Stomach (tissue), 9 donors: ENCODE data around the gene TYK2. TPM values are rescaled to one million over a fixed set of nuclear protein-coding genes. Genes with fewer than 3 reads are reported as not detected.

Experiments
- DNase-seq, 2 donors: peaks; one replicate each; pipeline versions ENCODE4 v3.0.0 to v3.0.0-alpha.2; 2013 to 2019
- H3K27ac ChIP-seq, 5 donors: fragments of 200-600 bp in 4 of 5; sonication (generic) in 4 of 5; one replicate each; pipeline ENCODE4 v1.5.1; 2013 to 2019; ENCODE audit warnings: mild to moderate bottlenecking in 1 of 5, moderate library complexity in 1 of 5
- H3K27me3 ChIP-seq, 3 donors: fragments of 200-600 bp; sonication (generic); one replicate each; pipeline ENCODE4 v1.5.1; 2017 to 2019; ENCODE audit warnings: mixed run types in 1 of 3
- H3K36me3 ChIP-seq, 4 donors: fragments of 200-600 bp; sonication (generic); 1 replicate in 3 of 4; 2 replicates in 1 of 4; pipeline ENCODE4 v1.5.1; 2016 to 2019
- H3K4me1 ChIP-seq, 4 donors: fragments of 200-600 bp; sonication (generic); one replicate each; pipeline ENCODE4 v1.5.1; 2016 to 2019
- H3K4me3 ChIP-seq, 4 donors: fragments of 200-600 bp; sonication (generic) in 3 of 4; one replicate each; pipeline ENCODE4 v1.5.1; 2016 to 2019; ENCODE audit warnings: mild to moderate bottlenecking in 1 of 4
- H3K9me3 ChIP-seq, 4 donors: fragments of 200-600 bp; sonication (generic); one replicate each; pipeline ENCODE4 v1.5.1; 2016 to 2019
- EP300 ChIP-seq: sonication (generic); formaldehyde crosslinking; IDR thresholded peaks from one replicate; pipeline ENCODE4 v1.6.1; 2017; ENCODE audit warnings: antibody characterized with exemption
- POLR2A ChIP-seq, 4 donors: fragments of 450-650 bp; IDR thresholded peaks; one replicate each; pipeline ENCODE4 v1.6.1; 2016; ENCODE audit warnings: antibody characterized with exemption in 4 of 4, control low read depth in 2 of 4, mild to moderate bottlenecking in 1 of 4, moderate library complexity in 1 of 4
- POLR2AphosphoS5 ChIP-seq, 3 donors: sonication (generic); formaldehyde crosslinking; IDR thresholded peaks; one replicate each; pipeline ENCODE4 v1.6.1; 2016; ENCODE audit warnings: antibody characterized with exemption in 3 of 3
- WGBS, 5 donors: extraction: QIAGEN DNeasy Blood & Tissue Kit in 3 of 5; methylation state at CpG; one replicate each; pipeline versions ENCODE4 v1.1.5 to v1.1.7; 2013 to 2018; 5-methylcytosine and 5-hydroxymethylcytosine counted together
- intact Hi-C: fragments of 100-400 bp; cut with DNase I; formaldehyde crosslinking; loops from one replicate; pipeline ENCODE4 v1.15.1; 2023; ENCODE audit warnings: low total_unique reads
- polyA plus RNA-seq, 3 donors: library from polyadenylated mRNA; stranded (reverse); fragments of 200-250 nt; gene quantifications; one replicate each; pipeline ENCODE4 v1.2.3, GENCODE V29; 2013
- total RNA-seq, 5 donors: library from RNA; depleted of rRNA; stranded (reverse); fragments of >200 nt; gene quantifications; one replicate each; pipeline versions ENCODE4 v1.1.0 to v1.2.3, GENCODE V29; 2014 to 2016
- TF ChIP-seq, protein P1 (sequence below), 7 experiments: fragments of 450-650 bp in 4 of 7; fragments of 200-600 bp in 3 of 7; sonication (generic) in 3 of 7; IDR thresholded peaks; one replicate each; pipeline ENCODE4 v1.5.1; 2016 to 2019; ENCODE audit warnings: antibody characterized with exemption in 7 of 7, control low read depth in 2 of 7, mild to moderate bottlenecking in 1 of 7
- donor health status: healthy with polysubstance abuse.
- donor health status: Bipolar disorder and iron deficiency.
- donor health status: healthy.

Gene TYK2
- total and polyA plus RNA-seq, 8 donors: 45.2 to 365 (median 138) TPM

DNA sequence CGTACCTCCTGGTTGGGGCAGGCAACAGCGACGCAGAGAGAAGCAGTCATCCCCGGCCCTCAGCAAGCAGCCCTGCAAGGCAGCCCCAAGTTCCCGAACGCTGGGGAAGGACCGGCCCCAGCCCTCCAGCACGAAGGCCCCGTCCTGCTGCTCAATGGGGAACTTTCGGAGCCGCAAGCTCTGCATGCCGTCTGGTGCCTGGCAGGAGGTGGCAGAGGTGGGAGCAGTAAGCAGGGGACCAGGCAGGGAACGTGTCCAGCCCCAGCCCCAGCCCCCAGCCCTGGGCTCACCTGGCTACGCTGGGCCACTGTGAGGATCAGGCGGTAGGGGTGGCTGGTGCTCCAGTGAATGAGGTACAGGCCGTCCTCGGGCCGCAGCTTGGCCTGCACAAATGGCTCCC is 18.1 kb downstream of the TYK2 start:
- intact Hi-C loops: no loop called here

DNA sequence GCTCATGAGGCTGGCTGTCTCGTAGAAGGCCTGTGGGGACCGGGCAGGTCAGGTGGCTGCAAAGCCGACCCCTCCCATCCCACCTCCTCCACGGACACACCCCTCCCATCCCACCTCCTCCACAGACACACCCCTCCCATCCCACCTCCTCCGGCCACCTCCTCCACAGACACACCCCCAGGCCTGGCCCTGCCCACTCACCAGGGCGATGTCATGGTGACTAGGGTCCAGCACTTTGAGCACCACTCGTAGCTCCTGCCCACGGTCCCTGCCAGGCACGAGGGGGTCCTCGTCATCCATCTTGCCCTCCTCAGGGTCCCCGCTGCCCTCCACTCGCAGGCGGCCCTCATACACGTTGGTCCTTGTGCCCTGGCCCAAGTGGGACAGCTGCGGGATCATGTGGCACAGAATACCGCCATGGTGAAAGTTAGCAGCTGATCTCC is 18.8 kb downstream of the TYK2 start:
- Histone ChIP-seq H3K9me3 (no peaks in the 10 kb centered on the region), H3K36me3 (peaks cover 60 to 100% (median 100%) of the 10 kb centered on the region in 4 donors), H3K27me3 (no peaks in the 10 kb centered on the region), H3K27ac (no peak overlapping the region), H3K4me1 (no peaks in the 10 kb centered on the region), H3K4me3 (no peak overlapping the region)
- no peak for TF ChIP-seq EP300
- no peak for TF ChIP-seq POLR2AphosphoS5 (IDR thresholded peaks at IDR 0.05)
- TF ChIP-seq, protein P1, sequence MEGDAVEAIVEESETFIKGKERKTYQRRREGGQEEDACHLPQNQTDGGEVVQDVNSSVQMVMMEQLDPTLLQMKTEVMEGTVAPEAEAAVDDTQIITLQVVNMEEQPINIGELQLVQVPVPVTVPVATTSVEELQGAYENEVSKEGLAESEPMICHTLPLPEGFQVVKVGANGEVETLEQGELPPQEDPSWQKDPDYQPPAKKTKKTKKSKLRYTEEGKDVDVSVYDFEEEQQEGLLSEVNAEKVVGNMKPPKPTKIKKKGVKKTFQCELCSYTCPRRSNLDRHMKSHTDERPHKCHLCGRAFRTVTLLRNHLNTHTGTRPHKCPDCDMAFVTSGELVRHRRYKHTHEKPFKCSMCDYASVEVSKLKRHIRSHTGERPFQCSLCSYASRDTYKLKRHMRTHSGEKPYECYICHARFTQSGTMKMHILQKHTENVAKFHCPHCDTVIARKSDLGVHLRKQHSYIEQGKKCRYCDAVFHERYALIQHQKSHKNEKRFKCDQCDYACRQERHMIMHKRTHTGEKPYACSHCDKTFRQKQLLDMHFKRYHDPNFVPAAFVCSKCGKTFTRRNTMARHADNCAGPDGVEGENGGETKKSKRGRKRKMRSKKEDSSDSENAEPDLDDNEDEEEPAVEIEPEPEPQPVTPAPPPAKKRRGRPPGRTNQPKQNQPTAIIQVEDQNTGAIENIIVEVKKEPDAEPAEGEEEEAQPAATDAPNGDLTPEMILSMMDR (IDR thresholded peaks at IDR 0.05): no peak
- no peak for TF ChIP-seq POLR2A (IDR thresholded peaks at IDR 0.05)
- DNase-seq: no peak
- intact Hi-C loops: no loop called here
- 82 to 92% (median 85%) methylated on average over 14 to 16 of the region's 16 CpGs for WGBS, 5 donors

More for the DNA sequence above, 18.1 kb downstream of the TYK2 start:
- WGBS, 5 donors: 88 to 95% (median 92%) methylated on average over 7 to 18 of the region's 18 CpGs
- Histone ChIP-seq H3K4me1 (no peaks in the 10 kb centered on the region), H3K27ac (no peak overlapping the region), H3K9me3 (no peaks in the 10 kb centered on the region), H3K4me3 (no peak overlapping the region), H3K27me3 (no peaks in the 10 kb centered on the region), H3K36me3 (peaks cover 63 to 100% (median 100%) of the 10 kb centered on the region in 4 donors)
- DNase-seq: no peak
- TF ChIP-seq EP300 (no peak), POLR2A (IDR thresholded peaks at IDR 0.05) (no peak), POLR2AphosphoS5 (IDR thresholded peaks at IDR 0.05) (no peak)
- TF ChIP-seq, protein P1 (IDR thresholded peaks at IDR 0.05): no peak

DNA sequence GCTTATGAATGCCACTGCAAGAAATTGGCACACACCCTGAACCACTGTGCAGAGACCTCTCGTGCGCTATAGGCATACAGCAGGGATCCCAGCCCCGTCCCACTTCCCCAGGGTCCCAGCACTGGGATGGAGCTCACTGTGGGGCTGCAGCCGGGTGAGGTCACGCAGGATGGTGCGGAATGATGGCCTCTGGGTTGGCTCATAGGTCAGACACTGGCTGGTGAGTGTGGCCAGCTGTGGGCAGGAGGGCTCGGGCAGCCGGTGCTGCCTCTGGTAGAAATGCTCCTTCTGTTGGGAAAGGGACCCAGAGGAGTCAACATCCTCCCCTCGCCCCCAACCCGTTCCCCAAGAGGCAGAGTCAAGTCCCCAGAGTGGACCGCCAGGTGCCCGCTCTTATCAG is 23.9 kb downstream of the TYK2 start:
- Histone ChIP-seq H3K4me3 (no peak overlapping the region), H3K9me3 (no peaks in the 10 kb centered on the region), H3K27ac (no peak overlapping the region), H3K27me3 (no peaks in the 10 kb centered on the region), H3K4me1 (peaks cover 0 to 8% (median 4%) of the 10 kb centered on the region in 4 donors), H3K36me3 (peaks cover 55 to 100% (median 100%) of the 10 kb centered on the region in 4 donors)
- WGBS, 5 donors: 92 to 97% (median 96%) methylated on average over 10 to 12 of the region's 12 CpGs
- intact Hi-C loops: no loop called here
- TF ChIP-seq EP300: no peak
- no peak for TF ChIP-seq POLR2A (IDR thresholded peaks at IDR 0.05)
- no peak for TF ChIP-seq POLR2AphosphoS5 (IDR thresholded peaks at IDR 0.05)
- TF ChIP-seq, protein P1 (IDR thresholded peaks at IDR 0.05): no peak
- DNase-seq: no peak

DNA sequence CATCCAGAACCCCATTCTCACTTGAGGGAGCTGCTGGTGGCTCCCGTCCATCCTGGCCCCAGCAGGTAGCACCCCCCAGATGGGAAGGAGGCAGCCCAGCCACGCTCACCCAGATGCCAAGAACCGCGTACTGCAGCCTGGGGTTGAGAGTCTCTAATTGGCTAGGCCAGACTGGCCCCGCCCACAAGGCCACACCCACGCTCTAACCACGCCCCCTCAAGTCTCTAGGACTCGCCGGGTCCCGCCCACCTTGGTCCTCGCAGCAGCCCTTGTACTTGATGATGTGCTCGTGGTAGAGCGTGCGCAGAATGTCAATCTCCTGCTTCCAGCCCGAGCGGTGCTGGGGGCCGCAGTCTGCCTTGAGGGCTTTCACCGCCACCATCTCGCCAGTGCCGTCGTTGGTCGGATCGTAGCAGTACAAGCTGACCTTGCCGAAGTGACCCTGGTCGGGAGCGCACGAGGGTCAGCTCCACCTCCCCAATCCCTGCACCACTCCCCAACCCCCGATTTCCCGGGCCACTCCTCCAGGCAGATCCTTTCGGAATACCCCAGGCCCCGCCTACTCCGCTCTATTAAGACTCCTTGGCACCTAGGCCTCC is 26.5 kb downstream of the TYK2 start:
- TF ChIP-seq POLR2AphosphoS5 (IDR thresholded peaks at IDR 0.05) (no peak), EP300 (no peak), POLR2A (IDR thresholded peaks at IDR 0.05) (no peak)
- TF ChIP-seq, protein P1 (IDR thresholded peaks at IDR 0.05): no peak
- peak overlapping the region in 1 of 5 donors; percentile 58 for H3K27ac ChIP-seq
- 78 to 89% (median 85%) methylated on average over 26 to 32 of the region's 32 CpGs for WGBS, 5 donors
- intact Hi-C loops: no loop called here
- no peaks in the 10 kb centered on the region for H3K27me3 ChIP-seq
- no peaks in the 10 kb centered on the region for H3K9me3 ChIP-seq
- H3K4me3 ChIP-seq: no peak overlapping the region
- peak in 1 of 2 donors; percentile 83 for DNase-seq
- peaks cover 39 to 97% (median 96%) of the 10 kb centered on the region in 4 donors for H3K36me3 ChIP-seq
- peaks cover 0 to 8% (median 4%) of the 10 kb centered on the region in 4 donors for H3K4me1 ChIP-seq
